ENCODE measurements around the gene AXIN2.

DNA sequence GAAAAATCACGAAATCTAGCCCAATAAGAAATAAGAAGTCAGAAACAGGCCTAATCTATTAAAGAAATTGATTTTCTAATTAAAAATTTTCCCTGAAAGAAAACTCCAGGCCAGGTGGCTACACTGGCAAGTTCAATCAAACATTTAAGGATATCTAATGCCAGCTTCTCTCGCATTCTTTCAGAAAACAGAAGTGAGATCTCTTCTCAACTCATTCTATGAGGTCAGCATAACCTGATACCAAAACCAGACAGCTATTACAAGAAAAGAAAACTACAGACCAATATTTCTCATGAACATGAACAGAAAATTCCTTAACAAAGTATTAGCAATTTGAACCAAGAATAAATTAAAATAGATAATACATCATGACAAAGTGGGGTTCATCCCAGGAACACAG lies 52.4 kb downstream of the AXIN2 start:
- TF ChIP-seq, protein P1, sequence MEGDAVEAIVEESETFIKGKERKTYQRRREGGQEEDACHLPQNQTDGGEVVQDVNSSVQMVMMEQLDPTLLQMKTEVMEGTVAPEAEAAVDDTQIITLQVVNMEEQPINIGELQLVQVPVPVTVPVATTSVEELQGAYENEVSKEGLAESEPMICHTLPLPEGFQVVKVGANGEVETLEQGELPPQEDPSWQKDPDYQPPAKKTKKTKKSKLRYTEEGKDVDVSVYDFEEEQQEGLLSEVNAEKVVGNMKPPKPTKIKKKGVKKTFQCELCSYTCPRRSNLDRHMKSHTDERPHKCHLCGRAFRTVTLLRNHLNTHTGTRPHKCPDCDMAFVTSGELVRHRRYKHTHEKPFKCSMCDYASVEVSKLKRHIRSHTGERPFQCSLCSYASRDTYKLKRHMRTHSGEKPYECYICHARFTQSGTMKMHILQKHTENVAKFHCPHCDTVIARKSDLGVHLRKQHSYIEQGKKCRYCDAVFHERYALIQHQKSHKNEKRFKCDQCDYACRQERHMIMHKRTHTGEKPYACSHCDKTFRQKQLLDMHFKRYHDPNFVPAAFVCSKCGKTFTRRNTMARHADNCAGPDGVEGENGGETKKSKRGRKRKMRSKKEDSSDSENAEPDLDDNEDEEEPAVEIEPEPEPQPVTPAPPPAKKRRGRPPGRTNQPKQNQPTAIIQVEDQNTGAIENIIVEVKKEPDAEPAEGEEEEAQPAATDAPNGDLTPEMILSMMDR (IDR thresholded peaks at IDR 0.05; ENCODE audit: insufficient read depth, low read length) = no peak
- TF ChIP-seq, protein P2, sequence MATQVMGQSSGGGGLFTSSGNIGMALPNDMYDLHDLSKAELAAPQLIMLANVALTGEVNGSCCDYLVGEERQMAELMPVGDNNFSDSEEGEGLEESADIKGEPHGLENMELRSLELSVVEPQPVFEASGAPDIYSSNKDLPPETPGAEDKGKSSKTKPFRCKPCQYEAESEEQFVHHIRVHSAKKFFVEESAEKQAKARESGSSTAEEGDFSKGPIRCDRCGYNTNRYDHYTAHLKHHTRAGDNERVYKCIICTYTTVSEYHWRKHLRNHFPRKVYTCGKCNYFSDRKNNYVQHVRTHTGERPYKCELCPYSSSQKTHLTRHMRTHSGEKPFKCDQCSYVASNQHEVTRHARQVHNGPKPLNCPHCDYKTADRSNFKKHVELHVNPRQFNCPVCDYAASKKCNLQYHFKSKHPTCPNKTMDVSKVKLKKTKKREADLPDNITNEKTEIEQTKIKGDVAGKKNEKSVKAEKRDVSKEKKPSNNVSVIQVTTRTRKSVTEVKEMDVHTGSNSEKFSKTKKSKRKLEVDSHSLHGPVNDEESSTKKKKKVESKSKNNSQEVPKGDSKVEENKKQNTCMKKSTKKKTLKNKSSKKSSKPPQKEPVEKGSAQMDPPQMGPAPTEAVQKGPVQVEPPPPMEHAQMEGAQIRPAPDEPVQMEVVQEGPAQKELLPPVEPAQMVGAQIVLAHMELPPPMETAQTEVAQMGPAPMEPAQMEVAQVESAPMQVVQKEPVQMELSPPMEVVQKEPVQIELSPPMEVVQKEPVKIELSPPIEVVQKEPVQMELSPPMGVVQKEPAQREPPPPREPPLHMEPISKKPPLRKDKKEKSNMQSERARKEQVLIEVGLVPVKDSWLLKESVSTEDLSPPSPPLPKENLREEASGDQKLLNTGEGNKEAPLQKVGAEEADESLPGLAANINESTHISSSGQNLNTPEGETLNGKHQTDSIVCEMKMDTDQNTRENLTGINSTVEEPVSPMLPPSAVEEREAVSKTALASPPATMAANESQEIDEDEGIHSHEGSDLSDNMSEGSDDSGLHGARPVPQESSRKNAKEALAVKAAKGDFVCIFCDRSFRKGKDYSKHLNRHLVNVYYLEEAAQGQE (IDR thresholded peaks at IDR 0.05; ENCODE audit: insufficient replicate concordance, low read depth) = no peak
